Measurements from ENCODE around the gene ADSL. TPM values are rescaled to one million over a fixed set of nuclear protein-coding genes. Genes with fewer than 3 reads are reported as not detected.

ADSL gene
- total and polyA plus RNA-seq, 2 of the 4 experiments (the other 2 are of a cell fraction) = 93.6 to 229 TPM

GRCh38 chr22:40363059-40363458 is 16.8 kb downstream of the ADSL start:
- H2BK15ac ChIP-seq (ENCODE audit: low read depth, low read length) = no peak overlapping the region
- no peaks in the 10 kb centered on the region; the same call in 1 of the 2 replicates for H4K20me1 ChIP-seq (ENCODE audit: insufficient read depth, low read length)
- peaks cover 21 to 26% of the 10 kb centered on the region in 2 experiments for H3K79me1 ChIP-seq (ENCODE audit: low read depth in 1 of 2, low read length in 2 of 2)
- H4K5ac ChIP-seq (ENCODE audit: low read depth, low read length) = no peak overlapping the region
- H3K9ac ChIP-seq (ENCODE audit: low read depth, low read length) = no peak overlapping the region
- no peak overlapping the region for H2BK20ac ChIP-seq (ENCODE audit: low read depth, low read length)
- no peak overlapping the region for H3K18ac ChIP-seq (ENCODE audit: low read depth, low read length)
- H4K91ac ChIP-seq (ENCODE audit: insufficient read depth, low read depth, low read length) = no peak overlapping the region
- peaks cover 4% of the 10 kb centered on the region for H3K4me1 ChIP-seq (ENCODE audit: control insufficient read depth, insufficient read depth, low read length)
- H3K9me3 ChIP-seq (ENCODE audit: control insufficient read depth, insufficient read depth, low read length) = no peaks in the 10 kb centered on the region
- no peak overlapping the region for H3K14ac ChIP-seq (replicated peaks; ENCODE audit: low read depth, low read length)
- no TSS peak for BruUV-seq (replicated peaks)
- ATAC-seq (ENCODE audit: low read depth) (peak; percentile 95), DNase-seq (peak; percentile 90)
- H2AFZ ChIP-seq (replicated peaks; ENCODE audit: low read length, poor library complexity) = no peak overlapping the region
- H3K27ac ChIP-seq (ENCODE audit: insufficient read depth, low read length) = peak overlapping the region; percentile 64; the same call in 1 of the 2 replicates
- H3K27me3 ChIP-seq (ENCODE audit: control insufficient read depth, insufficient read depth, low read length) = no peaks in the 10 kb centered on the region
- intact Hi-C loops (cut with micrococcal nuclease) = no loop called here
- H3K36me3 ChIP-seq (ENCODE audit: control insufficient read depth, insufficient read depth, low read length) = peaks cover 66% of the 10 kb centered on the region
- H3K4me3 ChIP-seq (ENCODE audit: insufficient read depth, low read depth, low read length) = no peak overlapping the region
- TF ChIP-seq FOS (IDR thresholded peaks at IDR 0.05; ENCODE audit: low read depth, low read length) (peak; percentile 69), BHLHE40 (IDR thresholded peaks at IDR 0.05; ENCODE audit: low read depth, low read length) (no peak), NFE2L2 (IDR thresholded peaks at IDR 0.05; ENCODE audit: low read depth, low read length) (peak; percentile 46; the same call in 1 of the 2 replicates)
- ChIA-PET CTCF (interaction anchor here (1.0 kb wide), 1 partner anchor 282 kb away, joined by 5 read pairs; no protein-coding TSS in a partner anchor), POLR2A (ENCODE audit: unreplicated experiment) (interaction anchor here (0.5 kb wide), 1 partner anchor 302 kb away, joined by 4 read pairs; no protein-coding TSS in a partner anchor)
- H2BK120ac ChIP-seq (ENCODE audit: low read depth, low read length) = no peak overlapping the region
- H3K23ac ChIP-seq (ENCODE audit: low read depth, low read length) = no peak overlapping the region
- in situ Hi-C loops (cut with MboI; ENCODE audit: low sequenced_read_pairs) = no loop called here
- H3K4me2 ChIP-seq (ENCODE audit: low read depth, low read length) = no peak overlapping the region
- H2AK5ac ChIP-seq (ENCODE audit: low read depth, low read length) = no peak overlapping the region
- no peak overlapping the region for H2AK9ac ChIP-seq (replicated peaks; ENCODE audit: low read depth, low read length, poor library complexity)
- peak overlapping the region; percentile 25; the same call in 1 of the 2 replicates for H3K4ac ChIP-seq (ENCODE audit: low read depth, low read length)
- H3K9me1 ChIP-seq (ENCODE audit: insufficient read depth, low read length) = peaks cover 16% of the 10 kb centered on the region
- H3K56ac ChIP-seq (ENCODE audit: extremely low read depth, insufficient read depth, low read length) = no peak overlapping the region
- dilution Hi-C loops (cut with HindIII; ENCODE audit: low sequenced_read_pairs, unreplicated experiment) = no loop called here
- no peak overlapping the region for H4K8ac ChIP-seq (ENCODE audit: low read depth in 2 of 2, low read length in 2 of 2)
- no CpG with 5 or more reads among the region's 3 CpGs for WGBS, 2 experiments (ENCODE audit: extremely low coverage in 2 of 2, insufficient read length in 1 of 2)
- peak overlapping the region; percentile 65 for H2BK5ac ChIP-seq (ENCODE audit: low read depth, low read length, poor library complexity, severe bottlenecking)
